ENCODE data around the gene MICOS13. TPM values are rescaled to one million over a fixed set of nuclear protein-coding genes. Genes with fewer than 3 reads are reported as not detected.

Gene MICOS13
- total RNA-seq, 4 donors from 2014 or later, result 29.7 to 60.6 (median 50.7) TPM

DNA sequence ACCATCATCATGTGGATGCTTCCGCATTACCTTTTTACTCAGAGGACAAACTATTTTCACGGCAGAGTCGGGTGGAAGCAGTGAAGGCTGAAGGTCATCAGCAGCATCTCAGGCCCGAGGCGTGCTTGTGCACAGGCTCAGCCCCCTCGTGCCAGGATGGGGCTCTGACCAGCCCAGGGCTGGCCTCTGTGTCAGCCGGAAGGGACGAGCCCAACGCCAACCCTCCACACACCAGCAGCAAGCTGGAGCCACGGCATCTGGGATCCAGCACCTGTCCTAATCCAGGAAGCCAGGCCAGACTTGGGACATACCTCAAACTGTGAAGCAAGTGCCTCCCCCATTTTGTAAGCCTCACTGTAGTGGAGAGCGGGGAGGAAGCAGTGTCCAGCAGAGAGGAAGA is 11.1 kb downstream of the MICOS13 start:
- TF ChIP-seq POLR2A (IDR thresholded peaks at IDR 0.05) (no peak), POLR2AphosphoS5 (IDR thresholded peaks at IDR 0.05) (no peak), EP300 (IDR thresholded peaks at IDR 0.05) (no peak)
- TF ChIP-seq, protein P1, sequence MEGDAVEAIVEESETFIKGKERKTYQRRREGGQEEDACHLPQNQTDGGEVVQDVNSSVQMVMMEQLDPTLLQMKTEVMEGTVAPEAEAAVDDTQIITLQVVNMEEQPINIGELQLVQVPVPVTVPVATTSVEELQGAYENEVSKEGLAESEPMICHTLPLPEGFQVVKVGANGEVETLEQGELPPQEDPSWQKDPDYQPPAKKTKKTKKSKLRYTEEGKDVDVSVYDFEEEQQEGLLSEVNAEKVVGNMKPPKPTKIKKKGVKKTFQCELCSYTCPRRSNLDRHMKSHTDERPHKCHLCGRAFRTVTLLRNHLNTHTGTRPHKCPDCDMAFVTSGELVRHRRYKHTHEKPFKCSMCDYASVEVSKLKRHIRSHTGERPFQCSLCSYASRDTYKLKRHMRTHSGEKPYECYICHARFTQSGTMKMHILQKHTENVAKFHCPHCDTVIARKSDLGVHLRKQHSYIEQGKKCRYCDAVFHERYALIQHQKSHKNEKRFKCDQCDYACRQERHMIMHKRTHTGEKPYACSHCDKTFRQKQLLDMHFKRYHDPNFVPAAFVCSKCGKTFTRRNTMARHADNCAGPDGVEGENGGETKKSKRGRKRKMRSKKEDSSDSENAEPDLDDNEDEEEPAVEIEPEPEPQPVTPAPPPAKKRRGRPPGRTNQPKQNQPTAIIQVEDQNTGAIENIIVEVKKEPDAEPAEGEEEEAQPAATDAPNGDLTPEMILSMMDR (IDR thresholded peaks at IDR 0.05), result no peak
- Histone ChIP-seq H3K4me3 (no peak overlapping the region), H3K27me3 (no peaks in the 10 kb centered on the region), H3K27ac (no peak overlapping the region), H3K4me1 (no peaks in the 10 kb centered on the region), H3K9me3 (no peaks in the 10 kb centered on the region), H3K36me3 (peaks cover 0 to 73% of the 10 kb centered on the region in 2 donors)
- WGBS, 2 donors (ENCODE audit: low coverage in 1 of 2), result 84% methylated on average over 7 of the region's 11 CpGs; no CpG with 5 or more reads in 1 of the 2 donors
- no peak for ATAC-seq

DNA sequence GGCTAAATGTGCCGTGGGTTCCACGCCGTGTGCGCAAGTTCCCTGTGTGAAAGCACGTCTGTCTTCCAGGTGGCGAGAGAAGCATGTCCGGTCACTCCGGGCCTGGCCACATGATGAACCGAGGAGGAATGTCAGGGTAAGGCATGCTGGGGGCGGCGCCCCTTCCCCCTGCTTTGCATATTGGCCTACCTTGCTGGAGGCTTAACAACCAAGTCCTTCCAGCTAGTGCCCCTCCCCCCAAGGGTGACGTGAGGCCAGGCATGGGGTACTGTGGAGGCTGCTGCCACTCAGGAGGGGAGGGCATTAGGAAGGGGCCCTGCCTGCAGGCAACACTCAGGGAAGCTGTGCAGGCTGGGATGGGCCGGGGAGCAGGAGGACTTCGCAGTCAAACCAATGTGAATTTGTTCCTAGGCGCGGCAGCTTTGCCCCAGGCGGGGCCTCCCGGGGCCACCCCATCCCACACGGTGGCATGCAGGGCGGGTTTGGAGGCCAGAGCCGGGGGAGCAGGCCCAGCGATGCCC is 12.5 kb downstream of the MICOS13 start:
- no peak for TF ChIP-seq EP300 (IDR thresholded peaks at IDR 0.05)
- TF ChIP-seq POLR2A (IDR thresholded peaks at IDR 0.05), result no peak
- TF ChIP-seq, protein P1 (IDR thresholded peaks at IDR 0.05), result no peak
- TF ChIP-seq POLR2AphosphoS5 (IDR thresholded peaks at IDR 0.05), result no peak
- Histone ChIP-seq H3K9me3 (no peaks in the 10 kb centered on the region), H3K4me1 (no peaks in the 10 kb centered on the region), H3K27ac (no peak overlapping the region), H3K4me3 (no peak overlapping the region), H3K27me3 (no peaks in the 10 kb centered on the region), H3K36me3 (peaks cover 0 to 87% of the 10 kb centered on the region in 2 donors)
- no peak for ATAC-seq
- 100% methylated on average over 1 of the region's 22 CpGs; no CpG with 5 or more reads in 1 of the 2 donors for WGBS, 2 donors (ENCODE audit: low coverage in 1 of 2)

DNA sequence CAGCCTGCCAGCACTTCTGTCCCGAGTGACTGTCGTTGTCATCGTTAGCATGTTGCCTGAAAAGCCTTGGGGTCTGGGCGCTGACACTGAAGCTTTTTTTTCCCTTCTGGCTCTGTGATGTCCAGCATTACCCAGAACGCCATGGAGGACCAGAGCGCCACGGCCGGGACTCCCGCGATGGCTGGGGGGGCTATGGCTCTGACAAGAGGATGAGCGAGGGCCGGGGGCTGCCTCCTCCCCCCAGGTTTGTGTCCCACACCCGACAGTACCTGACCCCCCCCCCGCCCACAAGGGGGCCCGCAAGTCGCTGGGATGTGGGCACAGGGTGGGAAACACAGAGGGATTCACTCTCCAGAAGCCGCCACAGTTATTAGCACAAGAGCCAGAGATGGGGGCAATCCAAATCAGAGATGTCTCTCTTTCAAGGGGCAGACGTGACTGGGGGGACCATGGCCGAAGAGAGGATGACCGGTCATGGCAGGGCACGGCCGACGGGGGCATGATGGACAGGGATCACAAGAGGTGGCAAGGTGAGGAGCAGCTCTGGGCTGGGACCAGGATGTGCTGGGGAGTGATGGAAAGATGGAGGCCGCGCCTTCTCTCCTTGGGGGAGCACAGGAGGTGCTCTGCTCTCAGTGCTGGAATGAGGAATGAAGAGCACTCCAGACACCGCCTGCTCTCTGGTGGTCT is 13.2 kb downstream of the MICOS13 start:
- WGBS, 2 donors (ENCODE audit: low coverage in 1 of 2), result 76% methylated on average over 3 of the region's 26 CpGs; no CpG with 5 or more reads in 1 of the 2 donors
- no peaks in the 10 kb centered on the region for H3K4me1 ChIP-seq
- H3K9me3 ChIP-seq, result no peaks in the 10 kb centered on the region
- H3K27me3 ChIP-seq, result no peaks in the 10 kb centered on the region
- H3K27ac ChIP-seq, result no peak overlapping the region
- no peak overlapping the region for H3K4me3 ChIP-seq
- peaks cover 0 to 94% of the 10 kb centered on the region in 2 donors for H3K36me3 ChIP-seq
- TF ChIP-seq, protein P1 (IDR thresholded peaks at IDR 0.05), result no peak
- TF ChIP-seq EP300 (IDR thresholded peaks at IDR 0.05), result no peak
- TF ChIP-seq POLR2A (IDR thresholded peaks at IDR 0.05), result no peak
- TF ChIP-seq POLR2AphosphoS5 (IDR thresholded peaks at IDR 0.05), result no peak
- no peak for ATAC-seq

DNA sequence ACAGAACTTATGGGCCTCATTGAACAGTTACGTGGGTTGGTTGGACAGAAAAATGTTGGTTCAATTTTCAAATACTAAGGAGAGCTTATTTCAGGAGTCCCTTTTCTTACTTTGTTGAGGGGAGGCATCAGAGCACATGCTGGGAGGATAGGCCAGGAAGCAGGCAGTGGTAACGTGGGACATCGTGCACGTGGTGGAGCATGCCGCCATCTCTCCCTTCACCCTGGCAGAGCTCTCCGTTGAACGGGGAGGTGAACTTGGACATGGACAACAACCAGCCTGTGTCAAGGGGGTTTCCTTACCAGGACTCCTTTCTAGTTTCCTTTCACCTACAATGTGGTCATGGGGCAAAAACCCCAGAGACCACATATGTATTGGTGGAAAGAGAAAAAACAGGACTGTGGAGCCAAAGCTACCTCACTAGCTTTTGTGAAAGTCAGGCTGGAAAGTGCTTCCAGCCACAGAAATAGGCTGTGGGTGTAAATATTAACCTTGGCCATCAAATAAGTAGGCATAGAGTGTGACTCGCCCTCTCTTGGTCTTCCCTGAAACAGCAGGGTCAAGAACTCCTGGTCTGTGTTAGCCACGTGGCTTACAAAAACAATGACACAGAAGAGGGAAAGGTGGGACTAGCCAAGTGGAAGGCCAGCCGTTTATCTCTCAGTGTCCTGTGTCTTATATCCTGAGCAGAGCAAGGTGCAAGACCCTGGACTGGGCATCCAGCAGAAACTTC is 14.4 kb downstream of the MICOS13 start:
- H3K36me3 ChIP-seq, result peaks cover 0 to 94% of the 10 kb centered on the region in 2 donors
- H3K9me3 ChIP-seq, result no peaks in the 10 kb centered on the region
- no peak for TF ChIP-seq EP300 (IDR thresholded peaks at IDR 0.05)
- no peak for ATAC-seq
- no peak overlapping the region for H3K27ac ChIP-seq
- no peaks in the 10 kb centered on the region for H3K27me3 ChIP-seq
- H3K4me1 ChIP-seq, result no peaks in the 10 kb centered on the region
- no peak overlapping the region for H3K4me3 ChIP-seq
- 60 to 73% methylated on average over 3 to 10 of the region's 10 CpGs for WGBS, 2 donors (ENCODE audit: low coverage in 1 of 2)

DNA sequence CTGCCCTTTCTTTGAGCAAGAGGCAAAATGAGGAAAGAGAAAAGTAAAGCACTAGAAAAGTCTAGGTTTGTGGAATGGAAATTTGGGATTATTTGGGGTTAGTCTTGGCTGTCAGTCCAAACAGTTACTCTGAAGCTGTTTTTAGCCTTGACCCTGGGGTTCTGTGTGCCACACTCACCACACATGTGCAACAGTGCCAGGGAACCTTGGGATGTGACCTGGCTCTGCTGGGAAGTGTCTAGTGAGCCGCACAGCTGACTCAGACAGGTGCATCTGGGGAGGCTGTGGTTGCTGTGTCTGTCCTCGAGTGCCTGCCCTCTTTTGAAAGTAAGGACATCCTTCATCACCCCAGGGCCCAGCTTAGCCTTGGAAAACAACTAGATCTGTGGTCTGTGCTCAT is 15.8 kb downstream of the MICOS13 start:
- TF ChIP-seq, protein P1 (IDR thresholded peaks at IDR 0.05), result no peak
- TF ChIP-seq POLR2A (IDR thresholded peaks at IDR 0.05) (no peak), EP300 (IDR thresholded peaks at IDR 0.05) (no peak), POLR2AphosphoS5 (IDR thresholded peaks at IDR 0.05) (no peak)
- no peaks in the 10 kb centered on the region for H3K9me3 ChIP-seq
- H3K4me3 ChIP-seq, result no peak overlapping the region
- H3K36me3 ChIP-seq, result peaks cover 0 to 100% of the 10 kb centered on the region in 2 donors
- no peak overlapping the region for H3K27ac ChIP-seq
- no peak for ATAC-seq
- WGBS, 2 donors (ENCODE audit: low coverage in 1 of 2), result 92% methylated on average over 2 of the region's 2 CpGs; no CpG with 5 or more reads in 1 of the 2 donors
- H3K27me3 ChIP-seq, result no peaks in the 10 kb centered on the region
- no peaks in the 10 kb centered on the region for H3K4me1 ChIP-seq
